ENCODE data around the gene HP1BP3.

DNA sequence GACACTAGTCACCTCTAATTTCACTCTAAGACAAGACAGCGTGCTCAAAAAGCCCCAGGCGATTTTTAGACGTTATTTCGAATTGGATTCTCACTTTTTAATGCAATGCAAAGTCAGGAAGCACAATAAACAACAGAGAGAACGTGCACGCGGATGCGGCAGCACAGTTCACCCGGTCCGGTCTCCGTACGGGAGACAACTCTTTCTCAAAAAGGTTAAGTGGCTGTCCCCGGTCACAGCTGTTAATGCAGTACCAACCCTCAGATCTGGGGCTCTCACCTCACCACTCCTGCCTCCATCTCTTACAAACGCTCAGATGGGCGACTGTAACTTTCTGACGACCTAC is 1.2 kb downstream of the HP1BP3 start:
- TF ChIP-seq, protein P1, sequence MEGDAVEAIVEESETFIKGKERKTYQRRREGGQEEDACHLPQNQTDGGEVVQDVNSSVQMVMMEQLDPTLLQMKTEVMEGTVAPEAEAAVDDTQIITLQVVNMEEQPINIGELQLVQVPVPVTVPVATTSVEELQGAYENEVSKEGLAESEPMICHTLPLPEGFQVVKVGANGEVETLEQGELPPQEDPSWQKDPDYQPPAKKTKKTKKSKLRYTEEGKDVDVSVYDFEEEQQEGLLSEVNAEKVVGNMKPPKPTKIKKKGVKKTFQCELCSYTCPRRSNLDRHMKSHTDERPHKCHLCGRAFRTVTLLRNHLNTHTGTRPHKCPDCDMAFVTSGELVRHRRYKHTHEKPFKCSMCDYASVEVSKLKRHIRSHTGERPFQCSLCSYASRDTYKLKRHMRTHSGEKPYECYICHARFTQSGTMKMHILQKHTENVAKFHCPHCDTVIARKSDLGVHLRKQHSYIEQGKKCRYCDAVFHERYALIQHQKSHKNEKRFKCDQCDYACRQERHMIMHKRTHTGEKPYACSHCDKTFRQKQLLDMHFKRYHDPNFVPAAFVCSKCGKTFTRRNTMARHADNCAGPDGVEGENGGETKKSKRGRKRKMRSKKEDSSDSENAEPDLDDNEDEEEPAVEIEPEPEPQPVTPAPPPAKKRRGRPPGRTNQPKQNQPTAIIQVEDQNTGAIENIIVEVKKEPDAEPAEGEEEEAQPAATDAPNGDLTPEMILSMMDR (IDR thresholded peaks at IDR 0.05; ENCODE audit: low read length): no peak
- TF ChIP-seq EZH2 (IDR thresholded peaks at IDR 0.05; ENCODE audit: borderline replicate concordance, low read length): no peak

All from OCI-LY1 (cell line).